Vagina (tissue), 2 donors: ENCODE results near the gene TMEM91. TPM values are rescaled to one million over a fixed set of nuclear protein-coding genes. Genes with fewer than 3 reads are reported as not detected.
A peak's percentile ranks its signal among the peaks of the same experiment; 100 is the strongest.

ENCODE experiments used
- DNase-seq, 2 donors: peaks; one replicate each; pipeline ENCODE4 v3.0.0-alpha.2; 2017; ENCODE audit errors: extremely low spot score in 2 of 2
- H3K27ac ChIP-seq: fragments of 200-600 bp; sonication (generic); one replicate; pipeline ENCODE4 v1.5.1; 2019
- H3K27me3 ChIP-seq: fragments of 200-600 bp; sonication (generic); one replicate; pipeline ENCODE4 v1.5.1; 2019
- H3K36me3 ChIP-seq, 2 donors: fragments of 200-600 bp; sonication (generic); one replicate each; pipeline ENCODE4 v1.5.1; 2017 to 2019
- H3K4me1 ChIP-seq: fragments of 200-600 bp; sonication (generic); one replicate; pipeline ENCODE4 v1.5.1; 2019
- H3K4me3 ChIP-seq, 2 donors: fragments of 200-600 bp; sonication (generic); 1 replicate in 1 of 2; 2 replicates in 1 of 2; pipeline ENCODE4 v1.5.1; 2016 to 2019
- H3K9me3 ChIP-seq: fragments of 200-600 bp; sonication (generic); one replicate; pipeline ENCODE4 v1.5.1; 2019
- CTCF ChIP-seq, 3 experiments: fragments of 450-650 bp in 2 of 3; fragments of 200-600 bp in 1 of 3; sonication (generic) in 1 of 3; IDR thresholded peaks; one replicate each; pipeline ENCODE4 v1.5.1; 2017 to 2019; ENCODE audit warnings: antibody characterized with exemption in 3 of 3, mild to moderate bottlenecking in 2 of 3, moderate library complexity in 2 of 3
- POLR2A ChIP-seq, 2 donors: fragments of 450-650 bp; IDR thresholded peaks; one replicate each; pipeline ENCODE4 v1.6.1; 2017; ENCODE audit warnings: antibody characterized with exemption in 2 of 2, mild to moderate bottlenecking in 2 of 2, moderate library complexity in 2 of 2
- POLR2AphosphoS5 ChIP-seq, 2 donors: sonication (generic); formaldehyde crosslinking; IDR thresholded peaks; one replicate each; pipeline ENCODE4 v1.9.0; 2017; ENCODE audit warnings: antibody characterized with exemption in 2 of 2, mild to moderate bottlenecking in 2 of 2, low read depth in 1 of 2; ENCODE audit not compliant: insufficient read depth in 1 of 2
- intact Hi-C: fragments of 100-400 bp; cut with DNase I; formaldehyde crosslinking; loops from one replicate; pipeline ENCODE4 v1.15.1; 2023
- total RNA-seq: library from RNA; depleted of rRNA; stranded (reverse); fragments of >200 nt; gene quantifications from one replicate; pipeline ENCODE4 v1.2.3, GENCODE V29; 2016

TMEM91 gene
- total RNA-seq, 1 donor from 2014 or later = 34.4 TPM

GRCh38 chr19:41392775-41393174 is 16.4 kb downstream of the TMEM91 start:
- no peaks in the 10 kb centered on the region for H3K9me3 ChIP-seq
- H3K27ac ChIP-seq = no peak overlapping the region
- H3K27me3 ChIP-seq = no peaks in the 10 kb centered on the region
- intact Hi-C loops = no loop called here
- no peak for DNase-seq
- peaks cover 0 to 26% of the 10 kb centered on the region in 2 donors for H3K36me3 ChIP-seq
- peaks cover 18% of the 10 kb centered on the region for H3K4me1 ChIP-seq
- H3K4me3 ChIP-seq = no peak overlapping the region
- TF ChIP-seq POLR2AphosphoS5 (IDR thresholded peaks at IDR 0.05; ENCODE audit: insufficient read depth in 1 of 2, low read depth in 1 of 2) (no peak), POLR2A (IDR thresholded peaks at IDR 0.05) (no peak), CTCF (IDR thresholded peaks at IDR 0.05) (no peak)

- DNase-seq = no peak
- H3K27me3 ChIP-seq = no peaks in the 10 kb centered on the region
- no peaks in the 10 kb centered on the region for H3K9me3 ChIP-seq
- TF ChIP-seq POLR2A (IDR thresholded peaks at IDR 0.05) (no peak), CTCF (IDR thresholded peaks at IDR 0.05) (no peak), POLR2AphosphoS5 (IDR thresholded peaks at IDR 0.05; ENCODE audit: insufficient read depth in 1 of 2, low read depth in 1 of 2) (no peak)
- peaks cover 39% of the 10 kb centered on the region for H3K4me1 ChIP-seq
- H3K36me3 ChIP-seq = peaks cover 0 to 3% of the 10 kb centered on the region in 2 donors
- no peak overlapping the region for H3K4me3 ChIP-seq
- no peak overlapping the region for H3K27ac ChIP-seq
- intact Hi-C loops = no loop called here
These were observed 19.0 kb downstream of the TMEM91 start for GRCh38 chr19:41395355-41395754.

- Histone ChIP-seq H3K4me1 (peaks cover 54% of the 10 kb centered on the region), H3K27ac (peak within 1 kb of the TSS; percentile 90), H3K27me3 (no peaks in the 10 kb centered on the region), H3K9me3 (no peaks in the 10 kb centered on the region), H3K36me3 (no peaks in the 10 kb centered on the region), H3K4me3 (peak within 1 kb of the TSS; percentile 71 to 98)
- TF ChIP-seq CTCF (IDR thresholded peaks at IDR 0.05) (no peak), POLR2A (IDR thresholded peaks at IDR 0.05) (no peak), POLR2AphosphoS5 (IDR thresholded peaks at IDR 0.05; ENCODE audit: insufficient read depth in 1 of 2, low read depth in 1 of 2) (peak; percentile 86 to 99)
- intact Hi-C loops = no loop called here
- peak; percentile 98 to 99 for DNase-seq
These were observed 21.0 kb downstream of the TMEM91 start, which contains the start of the genes BCKDHA and EXOSC5 for GRCh38 chr19:41397086-41398049. BCKDHA (plus strand) TSS chr19:41397818; CDS start chr19:41397828, 10 bp downstream. EXOSC5 (minus strand) TSS chr19:41397359; CDS start chr19:41397328, 31 bp downstream.

GRCh38 chr19:41398050-41398418 is 21.7 kb downstream of the TMEM91 start:
- Histone ChIP-seq H3K27me3 (no peaks in the 10 kb centered on the region), H3K4me3 (peak overlapping the region; percentile 71 to 98), H3K4me1 (peaks cover 60% of the 10 kb centered on the region), H3K27ac (peak overlapping the region; percentile 90), H3K36me3 (no peaks in the 10 kb centered on the region), H3K9me3 (no peaks in the 10 kb centered on the region)
- no peak for DNase-seq
- TF ChIP-seq POLR2A (IDR thresholded peaks at IDR 0.05) = no peak
- no peak for TF ChIP-seq CTCF (IDR thresholded peaks at IDR 0.05)
- no peak for TF ChIP-seq POLR2AphosphoS5 (IDR thresholded peaks at IDR 0.05; ENCODE audit: insufficient read depth in 1 of 2, low read depth in 1 of 2)
- intact Hi-C loops = no loop called here

- Histone ChIP-seq H3K27ac (peak overlapping the region; percentile 90), H3K4me1 (peaks cover 64% of the 10 kb centered on the region), H3K9me3 (no peaks in the 10 kb centered on the region), H3K27me3 (no peaks in the 10 kb centered on the region), H3K36me3 (no peaks in the 10 kb centered on the region), H3K4me3 (peak overlapping the region; percentile 71 to 98)
- intact Hi-C loops = no loop called here
- no peak for DNase-seq
- TF ChIP-seq CTCF (IDR thresholded peaks at IDR 0.05) = no peak
- TF ChIP-seq POLR2AphosphoS5 (IDR thresholded peaks at IDR 0.05; ENCODE audit: insufficient read depth in 1 of 2, low read depth in 1 of 2) = no peak
- no peak for TF ChIP-seq POLR2A (IDR thresholded peaks at IDR 0.05)
These were observed 22.3 kb downstream of the TMEM91 start for GRCh38 chr19:41398598-41398997.
